ENCODE data around the gene ZNF678. TPM values are rescaled to one million over a fixed set of nuclear protein-coding genes. Genes with fewer than 3 reads are reported as not detected.
A peak's percentile ranks its signal among the peaks of the same experiment; 100 is the strongest.

ZNF678 gene
- total RNA-seq, result 10 to 100 TPM; 26.3 to 55.2 TPM
- 10 to 100 TPM in 1 of 2 donors, 1 to 10 TPM in 1; 9.5 to 18.8 TPM for polyA plus RNA-seq (ENCODE audit: insufficient read length in 2 of 2)
- long read RNA-seq, donor 1, full-length matches to known transcripts, result 2 of 2 reads
- long read RNA-seq, donor 1, partial matches to known transcripts, result 0 of 2 reads
- long read RNA-seq, donor 1, other reads (novel, unspliced or antisense), result 0 of 2 reads
- long read RNA-seq, donor 2, partial matches to known transcripts, result 0 of 2 reads
- long read RNA-seq, donor 2, other reads (novel, unspliced or antisense), result 0 of 2 reads
- long read RNA-seq, donor 3, partial matches to known transcripts, result 0 of 2 reads
- long read RNA-seq, donor 3, other reads (novel, unspliced or antisense), result 0 of 2 reads
- long read RNA-seq, donor 4, full-length matches to known transcripts, result 6 of 6 reads
- long read RNA-seq, donor 4, partial matches to known transcripts, result 0 of 6 reads
- long read RNA-seq, donor 4, other reads (novel, unspliced or antisense), result 0 of 6 reads

- peaks cover 31% of the 10 kb centered on the region for H3K27me3 ChIP-seq (ENCODE audit: control insufficient read depth, insufficient read depth, low read length)
- peak; percentile 84 to 99 (median 92) for DNase-seq (ENCODE audit: low read depth in 4 of 6, low spot score in 6 of 6)
- peaks cover 7% of the 10 kb centered on the region for H3K36me3 ChIP-seq (ENCODE audit: control insufficient read depth, insufficient read depth, low read length)
- H3K4me1 ChIP-seq (ENCODE audit: control insufficient read depth, insufficient read depth, low read length), result peaks cover 20% of the 10 kb centered on the region
- peak within 1 kb of the TSS; percentile 78 for H3K4me3 ChIP-seq (ENCODE audit: low read depth, low read length)
- no peaks in the 10 kb centered on the region for H3K9me3 ChIP-seq (ENCODE audit: control insufficient read depth, insufficient read depth, low read length)
- H3K27ac ChIP-seq (ENCODE audit: low read depth, low read length), result peak within 1 kb of the TSS; percentile 79
- WGBS (ENCODE audit: insufficient coverage), result 0% methylated on average over 32 of the region's 39 CpGs
Observed at GRCh38 chr1:227563324-227564201, at the start of gene ZNF678. TSS of gene ZNF678 (plus strand) at chr1:227563556. CDS start at chr1:227650992, 87,436 bp downstream.

- H3K9me3 ChIP-seq (ENCODE audit: control insufficient read depth, insufficient read depth, low read length), result no peaks in the 10 kb centered on the region
- H3K36me3 ChIP-seq (ENCODE audit: control insufficient read depth, insufficient read depth, low read length), result no peaks in the 10 kb centered on the region
- H3K4me1 ChIP-seq (ENCODE audit: control insufficient read depth, insufficient read depth, low read length), result no peaks in the 10 kb centered on the region
- no peak overlapping the region for H3K27ac ChIP-seq (ENCODE audit: low read depth, low read length)
- H3K4me3 ChIP-seq (ENCODE audit: low read depth, low read length), result no peak overlapping the region
- H3K27me3 ChIP-seq (ENCODE audit: control insufficient read depth, insufficient read depth, low read length), result no peaks in the 10 kb centered on the region
- 94% methylated on average over 2 of the region's 4 CpGs for WGBS (ENCODE audit: insufficient coverage)
- no peak for DNase-seq (ENCODE audit: low read depth in 4 of 6, low spot score in 6 of 6)
Observed at GRCh38 chr1:227518876-227519275, 44.5 kb upstream of the ZNF678 start.

- DNase-seq (ENCODE audit: low read depth in 4 of 6, low spot score in 6 of 6), result no peak
- Histone ChIP-seq H3K4me1 (ENCODE audit: control insufficient read depth, insufficient read depth, low read length) (no peaks in the 10 kb centered on the region), H3K36me3 (ENCODE audit: control insufficient read depth, insufficient read depth, low read length) (no peaks in the 10 kb centered on the region), H3K9me3 (ENCODE audit: control insufficient read depth, insufficient read depth, low read length) (no peaks in the 10 kb centered on the region), H3K27ac (ENCODE audit: low read depth, low read length) (no peak overlapping the region), H3K4me3 (ENCODE audit: low read depth, low read length) (no peak overlapping the region), H3K27me3 (ENCODE audit: control insufficient read depth, insufficient read depth, low read length) (no peaks in the 10 kb centered on the region)
- WGBS (ENCODE audit: insufficient coverage), result 75% methylated on average over 7 of the region's 11 CpGs
Observed at GRCh38 chr1:227521782-227522181, 41.6 kb upstream of the ZNF678 start.

GRCh38 chr1:227526524-227526923 lies 36.8 kb upstream of the ZNF678 start:
- Histone ChIP-seq H3K4me3 (ENCODE audit: low read depth, low read length) (no peak overlapping the region), H3K9me3 (ENCODE audit: control insufficient read depth, insufficient read depth, low read length) (peaks cover 13% of the 10 kb centered on the region), H3K27me3 (ENCODE audit: control insufficient read depth, insufficient read depth, low read length) (no peaks in the 10 kb centered on the region), H3K36me3 (ENCODE audit: control insufficient read depth, insufficient read depth, low read length) (no peaks in the 10 kb centered on the region), H3K27ac (ENCODE audit: low read depth, low read length) (no peak overlapping the region), H3K4me1 (ENCODE audit: control insufficient read depth, insufficient read depth, low read length) (no peaks in the 10 kb centered on the region)
- no peak for DNase-seq (ENCODE audit: low read depth in 4 of 6, low spot score in 6 of 6)
- no CpG with 5 or more reads among the region's 2 CpGs for WGBS (ENCODE audit: insufficient coverage)

- Histone ChIP-seq H3K27ac (ENCODE audit: low read depth, low read length) (no peak overlapping the region), H3K9me3 (ENCODE audit: control insufficient read depth, insufficient read depth, low read length) (peaks cover 22% of the 10 kb centered on the region), H3K27me3 (ENCODE audit: control insufficient read depth, insufficient read depth, low read length) (no peaks in the 10 kb centered on the region), H3K36me3 (ENCODE audit: control insufficient read depth, insufficient read depth, low read length) (no peaks in the 10 kb centered on the region), H3K4me1 (ENCODE audit: control insufficient read depth, insufficient read depth, low read length) (no peaks in the 10 kb centered on the region), H3K4me3 (ENCODE audit: low read depth, low read length) (no peak overlapping the region)
- no peak for DNase-seq (ENCODE audit: low read depth in 4 of 6, low spot score in 6 of 6)
- 92% methylated on average over 1 of the region's 3 CpGs for WGBS (ENCODE audit: insufficient coverage)
Observed at GRCh38 chr1:227532019-227532619, 31.2 kb upstream of the ZNF678 start.

- no peak for DNase-seq (ENCODE audit: low read depth in 4 of 6, low spot score in 6 of 6)
- Histone ChIP-seq H3K27me3 (ENCODE audit: control insufficient read depth, insufficient read depth, low read length) (no peaks in the 10 kb centered on the region), H3K36me3 (ENCODE audit: control insufficient read depth, insufficient read depth, low read length) (no peaks in the 10 kb centered on the region), H3K4me1 (ENCODE audit: control insufficient read depth, insufficient read depth, low read length) (peaks cover 22% of the 10 kb centered on the region), H3K9me3 (ENCODE audit: control insufficient read depth, insufficient read depth, low read length) (no peaks in the 10 kb centered on the region), H3K4me3 (ENCODE audit: low read depth, low read length) (no peak overlapping the region), H3K27ac (ENCODE audit: low read depth, low read length) (no peak overlapping the region)
- 96% methylated on average over 4 of the region's 5 CpGs for WGBS (ENCODE audit: insufficient coverage)
Observed at GRCh38 chr1:227540170-227541098, 22.9 kb upstream of the ZNF678 start.

- WGBS (ENCODE audit: insufficient coverage), result 90% methylated on average over 4 of the region's 5 CpGs
- H3K27ac ChIP-seq (ENCODE audit: low read depth, low read length), result no peak overlapping the region
Observed at GRCh38 chr1:227541129-227541528, 22.2 kb upstream of the ZNF678 start.

GRCh38 chr1:227541796-227542152 lies 21.6 kb upstream of the ZNF678 start:
- DNase-seq (ENCODE audit: low read depth in 4 of 6, low spot score in 6 of 6), result peak in 2 of 6 donors; percentile 6 to 23
- Histone ChIP-seq H3K4me3 (ENCODE audit: low read depth, low read length) (peak overlapping the region; percentile 24), H3K36me3 (ENCODE audit: control insufficient read depth, insufficient read depth, low read length) (no peaks in the 10 kb centered on the region), H3K9me3 (ENCODE audit: control insufficient read depth, insufficient read depth, low read length) (no peaks in the 10 kb centered on the region), H3K27ac (ENCODE audit: low read depth, low read length) (no peak overlapping the region), H3K4me1 (ENCODE audit: control insufficient read depth, insufficient read depth, low read length) (peaks cover 22% of the 10 kb centered on the region), H3K27me3 (ENCODE audit: control insufficient read depth, insufficient read depth, low read length) (no peaks in the 10 kb centered on the region)
- 10% methylated on average over 32 of the region's 32 CpGs for WGBS (ENCODE audit: insufficient coverage)

More at GRCh38 chr1:227541129-227541528, 22.2 kb upstream of the ZNF678 start:
- no peak overlapping the region for H3K4me3 ChIP-seq (ENCODE audit: low read depth, low read length)
- no peaks in the 10 kb centered on the region for H3K9me3 ChIP-seq (ENCODE audit: control insufficient read depth, insufficient read depth, low read length)
- no peak for DNase-seq (ENCODE audit: low read depth in 4 of 6, low spot score in 6 of 6)
- H3K36me3 ChIP-seq (ENCODE audit: control insufficient read depth, insufficient read depth, low read length), result no peaks in the 10 kb centered on the region
- no peaks in the 10 kb centered on the region for H3K27me3 ChIP-seq (ENCODE audit: control insufficient read depth, insufficient read depth, low read length)
- peaks cover 22% of the 10 kb centered on the region for H3K4me1 ChIP-seq (ENCODE audit: control insufficient read depth, insufficient read depth, low read length)
